Activated CD4-positive, alpha-beta T cell treated with anti-CD3 and anti-CD28 coated beads, Interleukin-2, amount 10 ng/mL, durations not matched to agents 7 days and 5 days (primary cell): ENCODE data around the gene CFAP100. TPM values are rescaled to one million over a fixed set of nuclear protein-coding genes. Genes with fewer than 3 reads are reported as not detected.
A peak's percentile ranks its signal among the peaks of the same experiment; 100 is the strongest.

Experiments used
- CTCF ChIA-PET: fragments of 350-600 bp; sonication (Branson Sonifier 250); formaldehyde crosslinking; loops from one replicate; lab custom pipeline; 2021; ENCODE audit warnings: antibody characterized with exemption; lab: Charles Lee
- POLR2A ChIA-PET: fragments of 350-600 bp; sonication (Branson Sonifier 250); formaldehyde crosslinking; loops from one replicate; lab custom pipeline; 2021; ENCODE audit warnings: antibody characterized with exemption; lab: Charles Lee
- DNase-seq: peaks from one replicate; pipeline ENCODE4 v3.0.0-alpha.2; 2020
- H3K27ac Mint-ChIP-seq: one replicate; pipeline ENCODE4 v1.8.0; 2021; ENCODE audit warnings: mild to moderate bottlenecking, moderate library complexity, mixed read lengths
- H3K27me3 Mint-ChIP-seq: one replicate; pipeline ENCODE4 v1.8.0; 2021; ENCODE audit warnings: mixed read lengths
- H3K36me3 Mint-ChIP-seq: one replicate; pipeline ENCODE4 v1.8.0; 2021; ENCODE audit warnings: low read depth, mixed read lengths
- H3K4me1 Mint-ChIP-seq: one replicate; pipeline ENCODE4 v1.8.0; 2021; ENCODE audit warnings: mixed read lengths
- H3K4me3 Mint-ChIP-seq: one replicate; pipeline ENCODE4 v1.8.0; 2021; ENCODE audit warnings: mild to moderate bottlenecking, moderate library complexity, mixed read lengths
- H3K9me3 Mint-ChIP-seq: one replicate; pipeline ENCODE4 v1.8.0; 2021; ENCODE audit warnings: mixed read lengths
- total RNA-seq, 2 experiments: library from RNA; stranded (reverse); gene quantifications; one replicate each; pipeline ENCODE4 v1.2.3, GENCODE V29; 2021

CFAP100 gene
- total RNA-seq, 2 experiments from 2014 or later, result not detected

GRCh38 chr3:126454025-126454424, 59.3 kb downstream of the CFAP100 start:
- ChIA-PET CTCF (no interaction called here), POLR2A (no interaction called here)
- H3K4me1 Mint-ChIP-seq, result no peaks in the 10 kb centered on the region
- peaks cover 30% of the 10 kb centered on the region for H3K36me3 Mint-ChIP-seq
- H3K27me3 Mint-ChIP-seq, result no peaks in the 10 kb centered on the region
- H3K27ac Mint-ChIP-seq, result no peak overlapping the region
- H3K9me3 Mint-ChIP-seq, result no peaks in the 10 kb centered on the region
- DNase-seq, result no peak
- H3K4me3 Mint-ChIP-seq, result no peak overlapping the region

- POLR2A ChIA-PET, result no interaction called here
- no peak overlapping the region for H3K27ac Mint-ChIP-seq
Observed at GRCh38 chr3:126454437-126455198, 59.9 kb downstream of the CFAP100 start.

GRCh38 chr3:126456211-126456610, 61.5 kb downstream of the CFAP100 start:
- CTCF ChIA-PET, result no interaction called here
- Mint-ChIP-seq H3K27me3 (no peaks in the 10 kb centered on the region), H3K27ac (no peak overlapping the region), H3K4me1 (no peaks in the 10 kb centered on the region), H3K36me3 (peaks cover 40% of the 10 kb centered on the region), H3K9me3 (no peaks in the 10 kb centered on the region), H3K4me3 (no peak overlapping the region)
- DNase-seq, result no peak
- POLR2A ChIA-PET, result no interaction called here

More at GRCh38 chr3:126454437-126455198, 59.9 kb downstream of the CFAP100 start:
- Mint-ChIP-seq H3K9me3 (no peaks in the 10 kb centered on the region), H3K36me3 (peaks cover 33% of the 10 kb centered on the region), H3K4me3 (no peak overlapping the region), H3K27me3 (no peaks in the 10 kb centered on the region), H3K4me1 (no peaks in the 10 kb centered on the region)
- CTCF ChIA-PET, result no interaction called here
- DNase-seq, result no peak

GRCh38 chr3:126456766-126457388, 62.2 kb downstream of the CFAP100 start:
- CTCF ChIA-PET, result no interaction called here
- Mint-ChIP-seq H3K36me3 (peaks cover 39% of the 10 kb centered on the region), H3K4me1 (no peaks in the 10 kb centered on the region), H3K27ac (no peak overlapping the region), H3K9me3 (no peaks in the 10 kb centered on the region), H3K4me3 (no peak overlapping the region), H3K27me3 (no peaks in the 10 kb centered on the region)
- POLR2A ChIA-PET, result no interaction called here
- DNase-seq, result no peak

GRCh38 chr3:126459111-126459762, 64.5 kb downstream of the CFAP100 start:
- no peak overlapping the region for H3K4me3 Mint-ChIP-seq
- no peak for DNase-seq
- H3K36me3 Mint-ChIP-seq, result peaks cover 34% of the 10 kb centered on the region
- H3K27ac Mint-ChIP-seq, result no peak overlapping the region
- CTCF ChIA-PET, result interaction anchor here (1.1 to 1.4 kb wide), 2 partner anchors 12 kb away, joined by 3 to 7 read pairs; no protein-coding TSS in a partner anchor
- no peaks in the 10 kb centered on the region for H3K9me3 Mint-ChIP-seq
- H3K4me1 Mint-ChIP-seq, result no peaks in the 10 kb centered on the region
- no peaks in the 10 kb centered on the region for H3K27me3 Mint-ChIP-seq
- POLR2A ChIA-PET, result no interaction called here

- DNase-seq, result no peak
- H3K9me3 Mint-ChIP-seq, result no peaks in the 10 kb centered on the region
- POLR2A ChIA-PET, result no interaction called here
- no peaks in the 10 kb centered on the region for H3K4me1 Mint-ChIP-seq
- H3K27me3 Mint-ChIP-seq, result no peaks in the 10 kb centered on the region
- H3K27ac Mint-ChIP-seq, result no peak overlapping the region
- H3K4me3 Mint-ChIP-seq, result no peak overlapping the region
- H3K36me3 Mint-ChIP-seq, result peaks cover 33% of the 10 kb centered on the region
- CTCF ChIA-PET, result interaction anchor here (1.1 to 1.4 kb wide), 2 partner anchors 12 to 13 kb away, joined by 3 to 7 read pairs; no protein-coding TSS in a partner anchor
Observed at GRCh38 chr3:126459763-126460127, 65.0 kb downstream of the CFAP100 start.

- peaks cover 32% of the 10 kb centered on the region for H3K36me3 Mint-ChIP-seq
- H3K9me3 Mint-ChIP-seq, result no peaks in the 10 kb centered on the region
- CTCF ChIA-PET, result interaction anchor here (1.1 to 1.4 kb wide), 2 partner anchors 11 to 14 kb away, joined by 3 to 7 read pairs; no protein-coding TSS in a partner anchor
- H3K27me3 Mint-ChIP-seq, result no peaks in the 10 kb centered on the region
- POLR2A ChIA-PET, result no interaction called here
- H3K27ac Mint-ChIP-seq, result no peak overlapping the region
- H3K4me3 Mint-ChIP-seq, result no peak overlapping the region
- H3K4me1 Mint-ChIP-seq, result no peaks in the 10 kb centered on the region
- no peak for DNase-seq
Observed at GRCh38 chr3:126460381-126460780, 65.7 kb downstream of the CFAP100 start.

GRCh38 chr3:126461450-126462070, 66.9 kb downstream of the CFAP100 start:
- no peaks in the 10 kb centered on the region for H3K27me3 Mint-ChIP-seq
- peaks cover 40% of the 10 kb centered on the region for H3K36me3 Mint-ChIP-seq
- CTCF ChIA-PET, result interaction anchor here (1.4 to 1.6 kb wide), 2 partner anchors 13 to 14 kb away, joined by 3 to 7 read pairs; partner anchors contain the start of gene ZXDC
- no peak overlapping the region for H3K27ac Mint-ChIP-seq
- DNase-seq, result no peak
- no peaks in the 10 kb centered on the region for H3K4me1 Mint-ChIP-seq
- H3K4me3 Mint-ChIP-seq, result no peak overlapping the region
- POLR2A ChIA-PET, result no interaction called here
- no peaks in the 10 kb centered on the region for H3K9me3 Mint-ChIP-seq

GRCh38 chr3:126463521-126463920, 68.8 kb downstream of the CFAP100 start:
- Mint-ChIP-seq H3K27ac (no peak overlapping the region), H3K27me3 (no peaks in the 10 kb centered on the region), H3K4me1 (peaks cover 9% of the 10 kb centered on the region), H3K36me3 (peaks cover 48% of the 10 kb centered on the region), H3K9me3 (no peaks in the 10 kb centered on the region), H3K4me3 (no peak overlapping the region)
- ChIA-PET CTCF (interaction anchor here (0.8 kb wide), 1 partner anchor 379 kb away, joined by 5 read pairs; the partner anchor contains the start of gene SLC41A3), POLR2A (no interaction called here)
- no peak for DNase-seq

GRCh38 chr3:126464093-126464492, 69.4 kb downstream of the CFAP100 start:
- H3K4me1 Mint-ChIP-seq, result peaks cover 10% of the 10 kb centered on the region
- POLR2A ChIA-PET, result no interaction called here
- no peak for DNase-seq
- no peak overlapping the region for H3K4me3 Mint-ChIP-seq
- H3K27ac Mint-ChIP-seq, result no peak overlapping the region
- CTCF ChIA-PET, result interaction anchor here (2.7 kb wide), 1 partner anchor 11 kb away, joined by 14 read pairs; the partner anchor contains the start of gene ZXDC
- no peaks in the 10 kb centered on the region for H3K9me3 Mint-ChIP-seq
- H3K27me3 Mint-ChIP-seq, result no peaks in the 10 kb centered on the region
- peaks cover 50% of the 10 kb centered on the region for H3K36me3 Mint-ChIP-seq

GRCh38 chr3:126464494-126464893, 69.8 kb downstream of the CFAP100 start:
- POLR2A ChIA-PET, result no interaction called here
- Mint-ChIP-seq H3K9me3 (no peaks in the 10 kb centered on the region), H3K36me3 (peaks cover 52% of the 10 kb centered on the region), H3K27ac (no peak overlapping the region), H3K4me1 (peaks cover 12% of the 10 kb centered on the region), H3K4me3 (no peak overlapping the region), H3K27me3 (no peaks in the 10 kb centered on the region)
- CTCF ChIA-PET, result interaction anchor here (2.7 kb wide), 1 partner anchor 11 kb away, joined by 14 read pairs; the partner anchor contains the start of gene ZXDC
- no peak for DNase-seq

- peaks cover 16% of the 10 kb centered on the region for H3K4me1 Mint-ChIP-seq
- H3K36me3 Mint-ChIP-seq, result peaks cover 53% of the 10 kb centered on the region
- no peak for DNase-seq
- H3K27me3 Mint-ChIP-seq, result no peaks in the 10 kb centered on the region
- peak overlapping the region; percentile 57 for H3K27ac Mint-ChIP-seq
- no peak overlapping the region for H3K4me3 Mint-ChIP-seq
- ChIA-PET CTCF (interaction anchor here (2.7 kb wide), 1 partner anchor 10 kb away, joined by 14 read pairs; the partner anchor contains the start of gene ZXDC), POLR2A (no interaction called here)
- no peaks in the 10 kb centered on the region for H3K9me3 Mint-ChIP-seq
Observed at GRCh38 chr3:126464997-126465396, 70.3 kb downstream of the CFAP100 start.
